ENCODE data around the gene ALPI. TPM values are rescaled to one million over a fixed set of nuclear protein-coding genes. Genes with fewer than 3 reads are reported as not detected.

Gene ALPI
- total RNA-seq, 1 experiment from 2014 or later, result not detected

GRCh38 chr2:232480201-232481190 is 24.5 kb downstream of the ALPI start:
- POLR2A ChIA-PET, result no interaction called here
- DNase-seq (ENCODE audit: low read depth, low spot score) (no peak), ATAC-seq (no peak)
- Histone ChIP-seq H3K9me3 (ENCODE audit: control insufficient read depth, insufficient read depth, low read depth, low read length) (no peaks in the 10 kb centered on the region), H3K4me3 (ENCODE audit: low read depth in 2 of 2, low read length in 2 of 2) (no peak overlapping the region), H3K4me1 (ENCODE audit: control insufficient read depth, insufficient read depth, low read length) (no peaks in the 10 kb centered on the region), H3K27me3 (ENCODE audit: control insufficient read depth, insufficient read depth, low read length) (no peaks in the 10 kb centered on the region), H3K27ac (ENCODE audit: low read length) (no peak overlapping the region), H3K36me3 (ENCODE audit: control insufficient read depth, insufficient read depth, low read length) (no peaks in the 10 kb centered on the region)
- intact Hi-C loops (cut with micrococcal nuclease; ENCODE audit: unreplicated experiment) (no loop called here), in situ Hi-C loops (cut with HindIII; ENCODE audit: low pct_unique_long_range_greater_than_20kb, low sequenced_read_pairs) (no loop called here)
- TF ChIP-seq CTCF (IDR thresholded peaks at IDR 0.05) (no peak), REST (IDR thresholded peaks at IDR 0.05; ENCODE audit: insufficient read depth in 1 of 2, low read depth in 2 of 2, low read length in 1 of 2) (no peak), SIN3A (IDR thresholded peaks at IDR 0.05; ENCODE audit: borderline replicate concordance, insufficient read depth, low read depth, low read length) (no peak), POLR2AphosphoS5 (IDR thresholded peaks at IDR 0.05; ENCODE audit: low read depth, low read length) (no peak), TCF7L2 (IDR thresholded peaks at IDR 0.05; ENCODE audit: low read depth, low read length) (no peak)
- CTCF ChIA-PET, result interaction anchor here (0.8 kb wide), 1 partner anchor 42 kb away, joined by 3 read pairs; no protein-coding TSS in a partner anchor
- BruUV-seq (replicated peaks), result no TSS peak

- in situ Hi-C loops (cut with HindIII; ENCODE audit: low pct_unique_long_range_greater_than_20kb, low sequenced_read_pairs), result no loop called here
- Histone ChIP-seq H3K27me3 (ENCODE audit: control insufficient read depth, insufficient read depth, low read length) (no peaks in the 10 kb centered on the region), H3K4me3 (ENCODE audit: low read depth in 2 of 2, low read length in 2 of 2) (no peak overlapping the region), H3K4me1 (ENCODE audit: control insufficient read depth, insufficient read depth, low read length) (no peaks in the 10 kb centered on the region), H3K36me3 (ENCODE audit: control insufficient read depth, insufficient read depth, low read length) (no peaks in the 10 kb centered on the region), H3K9me3 (ENCODE audit: control insufficient read depth, insufficient read depth, low read depth, low read length) (no peaks in the 10 kb centered on the region), H3K27ac (ENCODE audit: low read length) (no peak overlapping the region)
- ChIA-PET CTCF (interaction anchor here (0.8 kb wide), 1 partner anchor 41 kb away, joined by 3 read pairs; no protein-coding TSS in a partner anchor), POLR2A (no interaction called here)
- TF ChIP-seq REST (IDR thresholded peaks at IDR 0.05; ENCODE audit: insufficient read depth in 1 of 2, low read depth in 2 of 2, low read length in 1 of 2) (no peak), TCF7L2 (IDR thresholded peaks at IDR 0.05; ENCODE audit: low read depth, low read length) (no peak), CTCF (IDR thresholded peaks at IDR 0.05) (no peak), SIN3A (IDR thresholded peaks at IDR 0.05; ENCODE audit: borderline replicate concordance, insufficient read depth, low read depth, low read length) (no peak), POLR2AphosphoS5 (IDR thresholded peaks at IDR 0.05; ENCODE audit: low read depth, low read length) (no peak)
- no peak for DNase-seq (ENCODE audit: low read depth, low spot score)
- no peak for ATAC-seq
- BruUV-seq (replicated peaks), result no TSS peak
- intact Hi-C loops (cut with micrococcal nuclease; ENCODE audit: unreplicated experiment), result no loop called here
Observed at GRCh38 chr2:232481322-232482140, 25.6 kb downstream of the ALPI start.
